CD14-positive monocyte (primary cell): ENCODE results near the gene VCP. TPM values are rescaled to one million over a fixed set of nuclear protein-coding genes. Genes with fewer than 3 reads are reported as not detected.

ENCODE experiments used
- DNase-seq, 3 donors: peaks; one replicate each; pipeline ENCODE4 v3.0.0-alpha.2; 2011 to 2022
- H2AFZ ChIP-seq: 2 replicates; pipeline ENCODE4 v1.6.0; 2012; ENCODE audit warnings: mild to moderate bottlenecking, low read depth, low read length, inconsistent platforms; ENCODE audit not compliant: insufficient read depth, poor library complexity, severe bottlenecking
- H3K27ac ChIP-seq, 2 donors: 1 replicate in 1 of 2; 2 replicates in 1 of 2; pipeline ENCODE4 v1.5.1; 2012 to 2013; ENCODE audit warnings: low read length in 2 of 2, control low read depth in 1 of 2, inconsistent platforms in 1 of 2, low read depth in 1 of 2, mild to moderate bottlenecking in 1 of 2
- H3K27me3 ChIP-seq, 2 donors: one replicate each; pipeline versions ENCODE4 v1.6.0 to v1.6.1; 2011 to 2013; ENCODE audit warnings: low read length in 2 of 2; ENCODE audit not compliant: control insufficient read depth in 2 of 2, insufficient read depth in 2 of 2
- H3K36me3 ChIP-seq, 2 donors: replicated peaks in 1 of 2; 1 replicate in 1 of 2; 2 replicates in 1 of 2; pipeline versions ENCODE4 v1.5.1 to v1.6.1; 2012 to 2013; ENCODE audit warnings: low read length in 2 of 2, control low read depth in 1 of 2, inconsistent platforms in 1 of 2, mild to moderate bottlenecking in 1 of 2; ENCODE audit not compliant: insufficient read depth in 2 of 2, control insufficient read depth in 1 of 2
- H3K4me1 ChIP-seq, 2 donors: 1 replicate in 1 of 2; 2 replicates in 1 of 2; pipeline versions ENCODE4 v1.5.1 to v1.6.1; 2012 to 2013; ENCODE audit warnings: low read length in 2 of 2, control low read depth in 1 of 2, inconsistent platforms in 1 of 2, mild to moderate bottlenecking in 1 of 2, moderate library complexity in 1 of 2; ENCODE audit not compliant: insufficient read depth in 2 of 2, control insufficient read depth in 1 of 2
- H3K4me2 ChIP-seq: replicated peaks from 2 replicates; pipeline ENCODE3; 2012; ENCODE audit warnings: low read length, moderate library complexity, mild to moderate bottlenecking; ENCODE audit not compliant: poor library complexity, severe bottlenecking; ENCODE audit errors: extremely low read depth
- H3K4me3 ChIP-seq, 3 experiments: fragments of 200-600 bp in 1 of 3; sonication (generic) in 1 of 3; replicated peaks in 1 of 3; 1 replicate in 2 of 3; 2 replicates in 1 of 3; pipeline ENCODE4 v1.5.1; 2011 to 2013; ENCODE audit warnings: low read length in 3 of 3, mild to moderate bottlenecking in 3 of 3, control low read depth in 2 of 3, low read depth in 2 of 3, inconsistent platforms in 1 of 3, moderate library complexity in 1 of 3
- H3K79me2 ChIP-seq: 2 replicates; pipeline ENCODE4 v1.6.0; 2012; ENCODE audit warnings: mild to moderate bottlenecking, control low read depth, inconsistent platforms, low read length, moderate library complexity; ENCODE audit not compliant: insufficient read depth
- H3K9ac ChIP-seq: 2 replicates; pipeline ENCODE4 v1.6.0; 2017; ENCODE audit warnings: low read length, mild to moderate bottlenecking; ENCODE audit not compliant: insufficient read depth, poor library complexity, severe bottlenecking
- H3K9me3 ChIP-seq, 2 donors: replicated peaks in 1 of 2; 1 replicate in 1 of 2; 2 replicates in 1 of 2; pipeline versions ENCODE4 v1.5.1 to v1.6.1; 2012 to 2013; ENCODE audit warnings: low read length in 2 of 2, control low read depth in 1 of 2; ENCODE audit not compliant: control insufficient read depth in 1 of 2, insufficient read depth in 1 of 2
- H4K20me1 ChIP-seq: 2 replicates; pipeline ENCODE4 v1.6.0; 2012; ENCODE audit warnings: mild to moderate bottlenecking, low read length, control low read depth, moderate library complexity; ENCODE audit not compliant: insufficient read depth
- H3K27ac Mint-ChIP-seq, 7 donors: one replicate each; pipeline ENCODE4 v1.8.0; 2020; ENCODE audit warnings: mild to moderate bottlenecking in 7 of 7, mixed read lengths in 7 of 7, moderate library complexity in 6 of 7, inconsistent platforms in 2 of 7
- H3K27me3 Mint-ChIP-seq, 3 donors: one replicate each; pipeline ENCODE4 v1.8.0; 2021 to 2022; ENCODE audit warnings: low read depth in 3 of 3, mild to moderate bottlenecking in 3 of 3, mixed read lengths in 3 of 3, moderate library complexity in 3 of 3, inconsistent platforms in 1 of 3
- H3K36me3 Mint-ChIP-seq, 2 donors: one replicate each; pipeline ENCODE4 v1.8.0; 2020; ENCODE audit warnings: mixed read lengths in 2 of 2, inconsistent platforms in 1 of 2, mild to moderate bottlenecking in 1 of 2
- H3K4me1 Mint-ChIP-seq: one replicate; pipeline ENCODE4 v1.8.0; 2020; ENCODE audit warnings: mild to moderate bottlenecking, mixed read lengths
- H3K4me3 Mint-ChIP-seq, 2 donors: one replicate each; pipeline ENCODE4 v1.8.0; 2020; ENCODE audit warnings: mild to moderate bottlenecking in 2 of 2, mixed read lengths in 2 of 2, moderate library complexity in 1 of 2
- H3K9me3 Mint-ChIP-seq, 7 donors: one replicate each; pipeline ENCODE4 v1.8.0; 2020 to 2022; ENCODE audit warnings: mixed read lengths in 7 of 7, mild to moderate bottlenecking in 6 of 7, moderate library complexity in 6 of 7, inconsistent platforms in 2 of 7
- CTCF ChIP-seq: fragments of 200-600 bp; IDR thresholded peaks from one replicate; pipeline ENCODE4 v1.8.0; 2022; ENCODE audit warnings: antibody characterized with exemption, mild to moderate bottlenecking
- WGBS: methylation state at CpG from one replicate; pipeline ENCODE4 v1.1.5; 2013; ENCODE audit warnings: missing lambda C conversion rate; ENCODE audit not compliant: insufficient coverage; 5-methylcytosine and 5-hydroxymethylcytosine counted together
- intact Hi-C, 2 donors: fragments of 100-400 bp; cut with micrococcal nuclease; formaldehyde crosslinking; loops; one replicate each; pipeline versions ENCODE4 v1.15.0 to v1.15.1; 2023
- polyA plus RNA-seq, 3 donors: library from polyadenylated mRNA; depleted of rRNA in 1 of 3; unstranded in 2 of 3; stranded (reverse) in 1 of 3; fragments of 300-500 nt in 2 of 3; fragments of >200 nt in 1 of 3; fragmentation: Illumina TruSeq in 2 of 3; gene quantifications; 1 replicate in 2 of 3; 2 replicates in 1 of 3; pipeline ENCODE4 v1.2.3, GENCODE V29; 2012 to 2021

VCP gene
- polyA plus RNA-seq, 3 donors = 100 to 180 (median 130) TPM

- H3K4me3 ChIP-seq = no peak overlapping the region
- peak overlapping the region in 5 of 7 donors; percentile 23 to 71 (median 61) for H3K27ac Mint-ChIP-seq
- no peaks in the 10 kb centered on the region for H3K27me3 ChIP-seq
- H4K20me1 ChIP-seq = peaks cover 75% of the 10 kb centered on the region
- H3K4me1 Mint-ChIP-seq = peaks cover 44% of the 10 kb centered on the region
- DNase-seq = no peak
- no peak overlapping the region for H3K4me3 Mint-ChIP-seq
- H3K9me3 ChIP-seq = no peaks in the 10 kb centered on the region
- H3K4me2 ChIP-seq = no peak overlapping the region
- 98% methylated on average over 6 of the region's 13 CpGs for WGBS
- peaks cover 52 to 74% of the 10 kb centered on the region in 2 donors for H3K36me3 Mint-ChIP-seq
- TF ChIP-seq CTCF = no peak
- H3K9ac ChIP-seq = no peak overlapping the region
- H3K9me3 Mint-ChIP-seq = peaks cover 0 to 1% (median 0%) of the 10 kb centered on the region in 7 donors
- peaks cover 43% of the 10 kb centered on the region for H3K79me2 ChIP-seq
- H3K27me3 Mint-ChIP-seq = peaks cover 0 to 3% (median 0%) of the 10 kb centered on the region in 3 donors
- peak overlapping the region in 1 of 2 donors; percentile 20 for H3K27ac ChIP-seq
- intact Hi-C loops = no loop called here
- peaks cover 53 to 73% of the 10 kb centered on the region in 2 donors for H3K36me3 ChIP-seq
- H3K4me1 ChIP-seq = peaks cover 33 to 45% of the 10 kb centered on the region in 2 donors
- H2AFZ ChIP-seq = no peak overlapping the region
Observed at GRCh38 chr9:35105571-35106342, 33.3 kb upstream of the VCP start.

- Histone ChIP-seq H3K9me3 (no peaks in the 10 kb centered on the region), H3K36me3 (peaks cover 60 to 79% of the 10 kb centered on the region in 2 donors), H3K4me1 (peaks cover 27 to 39% of the 10 kb centered on the region in 2 donors), H3K4me3 (no peak overlapping the region), H3K27me3 (no peaks in the 10 kb centered on the region), H3K27ac (no peak overlapping the region), H2AFZ (no peak overlapping the region), H3K79me2 (peaks cover 37% of the 10 kb centered on the region), H3K9ac (no peak overlapping the region), H4K20me1 (peaks cover 69% of the 10 kb centered on the region), H3K4me2 (no peak overlapping the region)
- Mint-ChIP-seq H3K9me3 (peaks cover 0 to 1% (median 0%) of the 10 kb centered on the region in 7 donors), H3K4me1 (peaks cover 38% of the 10 kb centered on the region), H3K4me3 (no peak overlapping the region), H3K27me3 (peaks cover 0 to 3% (median 0%) of the 10 kb centered on the region in 3 donors), H3K27ac (peak overlapping the region in 3 of 7 donors; percentile 13 to 76 (median 15)), H3K36me3 (peaks cover 58 to 74% of the 10 kb centered on the region in 2 donors)
- WGBS = 98% methylated on average over 11 of the region's 12 CpGs
- intact Hi-C loops = no loop called here
- DNase-seq = no peak
- TF ChIP-seq CTCF = no peak
Observed at GRCh38 chr9:35105126-35105525, 32.7 kb upstream of the VCP start.
